RWPE1 (cell line): ENCODE measurements around the gene ZC3H13.

Experiments used
- CTCF ChIA-PET: fragments of 350-600 bp; sonication (Branson Sonifier 250); formaldehyde crosslinking; extraction: SDS; loops from one replicate; lab custom pipeline; 2021; lab: Yijun Ruan, JAX
- POLR2A ChIA-PET: fragments of 400-600 bp; formaldehyde crosslinking; extraction: SDS; loops from one replicate; lab custom pipeline; 2020; ENCODE audit warnings: antibody characterized with exemption; ENCODE audit not compliant: low non-redundant PET; lab: Yijun Ruan, JAX
- DNase-seq: peaks from one replicate; pipeline ENCODE4 v3.0.0; 2012; ENCODE audit warnings: low spot score
- H3K27ac ChIP-seq: fragments of 450-650 bp; 2 replicates; pipeline ENCODE4 v1.5.1; 2017
- TF ChIP-seq, protein P1 (sequence below): fragments of 450-650 bp; conservative IDR thresholded peaks from 2 replicates; pipeline ENCODE4 v1.5.1; 2017; ENCODE audit warnings: low read depth, mild to moderate bottlenecking

The ZC3H13 gene

DNA sequence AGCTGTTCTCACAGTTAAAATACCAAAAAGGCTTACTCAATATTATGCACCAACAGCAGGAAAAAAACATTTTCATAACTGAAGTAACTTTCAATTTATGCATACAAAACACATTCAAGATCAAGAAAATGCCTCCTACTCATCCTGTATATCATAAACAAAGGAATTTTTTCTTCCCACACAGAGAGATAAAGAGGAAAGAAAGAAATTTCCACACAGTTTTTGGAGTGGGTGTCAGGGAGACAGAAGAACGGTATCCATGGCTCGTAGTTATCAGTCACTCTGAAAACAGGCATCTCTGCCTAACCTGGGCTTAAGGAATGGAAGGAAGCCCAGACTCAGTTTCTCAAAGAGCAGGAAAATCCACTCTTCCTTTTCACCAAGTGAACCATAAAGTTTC, 108.6 kb downstream of the ZC3H13 start:
- DNase-seq, result no peak
- ChIA-PET POLR2A (no interaction called here), CTCF (no interaction called here)
- TF ChIP-seq, protein P1, sequence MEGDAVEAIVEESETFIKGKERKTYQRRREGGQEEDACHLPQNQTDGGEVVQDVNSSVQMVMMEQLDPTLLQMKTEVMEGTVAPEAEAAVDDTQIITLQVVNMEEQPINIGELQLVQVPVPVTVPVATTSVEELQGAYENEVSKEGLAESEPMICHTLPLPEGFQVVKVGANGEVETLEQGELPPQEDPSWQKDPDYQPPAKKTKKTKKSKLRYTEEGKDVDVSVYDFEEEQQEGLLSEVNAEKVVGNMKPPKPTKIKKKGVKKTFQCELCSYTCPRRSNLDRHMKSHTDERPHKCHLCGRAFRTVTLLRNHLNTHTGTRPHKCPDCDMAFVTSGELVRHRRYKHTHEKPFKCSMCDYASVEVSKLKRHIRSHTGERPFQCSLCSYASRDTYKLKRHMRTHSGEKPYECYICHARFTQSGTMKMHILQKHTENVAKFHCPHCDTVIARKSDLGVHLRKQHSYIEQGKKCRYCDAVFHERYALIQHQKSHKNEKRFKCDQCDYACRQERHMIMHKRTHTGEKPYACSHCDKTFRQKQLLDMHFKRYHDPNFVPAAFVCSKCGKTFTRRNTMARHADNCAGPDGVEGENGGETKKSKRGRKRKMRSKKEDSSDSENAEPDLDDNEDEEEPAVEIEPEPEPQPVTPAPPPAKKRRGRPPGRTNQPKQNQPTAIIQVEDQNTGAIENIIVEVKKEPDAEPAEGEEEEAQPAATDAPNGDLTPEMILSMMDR, result no peak
- no peak overlapping the region for H3K27ac ChIP-seq

GRCh38 chr13:45943120-45943519, 109.4 kb downstream of the ZC3H13 start:
- no peak overlapping the region for H3K27ac ChIP-seq
- ChIA-PET CTCF (interaction anchor here (0.5 kb wide), 1 partner anchor 83 kb away, joined by 3 read pairs; no protein-coding TSS in a partner anchor), POLR2A (no interaction called here)
- TF ChIP-seq, protein P1, result no peak
- DNase-seq, result no peak

GRCh38 chr13:45941261-45941660, 111.3 kb downstream of the ZC3H13 start:
- ChIA-PET CTCF (no interaction called here), POLR2A (no interaction called here)
- TF ChIP-seq, protein P1, result no peak
- H3K27ac ChIP-seq, result no peak overlapping the region
- no peak for DNase-seq

DNA sequence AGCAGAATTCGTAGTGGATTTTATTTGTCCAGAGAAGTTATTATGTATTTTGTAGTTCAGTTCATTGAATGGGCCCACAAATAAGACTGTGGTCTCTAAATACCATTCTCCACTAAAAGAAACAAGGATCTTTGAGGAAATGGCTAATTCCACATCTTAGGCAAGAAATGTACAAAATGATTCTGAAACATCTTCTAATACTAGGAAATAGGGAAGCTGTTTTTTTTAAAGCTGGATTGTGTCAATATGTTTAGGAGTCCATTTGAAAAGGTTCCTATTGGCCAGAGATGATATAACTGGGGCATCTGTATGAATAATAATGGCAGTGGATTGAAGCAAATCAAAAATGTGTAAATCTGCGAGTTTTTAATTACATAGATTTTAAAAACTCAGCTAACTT, 112.5 kb downstream of the ZC3H13 start:
- ChIA-PET CTCF (no interaction called here), POLR2A (no interaction called here)
- TF ChIP-seq, protein P1, result no peak
- no peak for DNase-seq
- H3K27ac ChIP-seq, result no peak overlapping the region

- DNase-seq, result no peak
- CTCF ChIA-PET, result interaction anchor here (0.7 kb wide), 1 partner anchor 10 kb away, joined by 4 read pairs; no protein-coding TSS in a partner anchor
- no peak overlapping the region for H3K27ac ChIP-seq
- POLR2A ChIA-PET, result no interaction called here
- TF ChIP-seq, protein P1, result no peak
These were observed 115.9 kb downstream of the ZC3H13 start for GRCh38 chr13:45936621-45937020.

DNA sequence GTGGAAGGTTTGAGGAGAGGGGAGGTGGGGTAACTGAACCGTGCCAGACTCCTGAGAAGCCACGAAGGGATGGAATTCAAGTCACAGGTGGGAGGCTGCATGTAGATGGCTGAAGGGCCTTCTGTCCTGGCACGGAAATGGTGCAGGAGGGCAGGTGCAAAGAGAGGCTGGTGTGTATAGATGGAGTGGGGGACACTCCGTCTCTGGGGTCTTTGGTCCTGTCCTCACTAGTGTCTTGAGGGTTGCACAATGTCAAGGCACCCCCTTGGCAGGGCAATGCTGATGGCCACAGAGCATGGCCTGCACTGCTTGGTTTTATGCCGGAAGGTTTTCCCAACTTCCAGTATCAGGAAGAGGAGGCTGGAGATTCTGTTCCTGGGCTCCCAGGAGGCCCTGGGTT, 118.3 kb downstream of the ZC3H13 start:
- TF ChIP-seq, protein P1, result no peak
- ChIA-PET POLR2A (no interaction called here), CTCF (interaction anchor here (0.8 kb wide), 1 partner anchor 16 kb away, joined by 3 read pairs; no protein-coding TSS in a partner anchor)
- H3K27ac ChIP-seq, result no peak overlapping the region
- no peak for DNase-seq
